ENCODE data around the gene NECTIN1. TPM values are rescaled to one million over a fixed set of nuclear protein-coding genes. Genes with fewer than 3 reads are reported as not detected.

The NECTIN1 gene
- total RNA-seq, 1 donor from 2014 or later: 32.3 TPM

GRCh38 chr11:119739021-119739703, 10.2 kb upstream of the NECTIN1 start:
- DNase-seq (ENCODE audit: low spot score) (no peak), ATAC-seq (no peak)
- intact Hi-C loops (cut with DNase I): no loop called here

GRCh38 chr11:119738059-119738439, 9.0 kb upstream of the NECTIN1 start:
- DNase-seq (ENCODE audit: low spot score) (no peak), ATAC-seq (no peak)
- intact Hi-C loops (cut with DNase I): no loop called here

GRCh38 chr11:119737366-119738058, 8.5 kb upstream of the NECTIN1 start:
- no peak for DNase-seq (ENCODE audit: low spot score)

GRCh38 chr11:119734788-119735187, 5.8 kb upstream of the NECTIN1 start:
- intact Hi-C loops (cut with DNase I): no loop called here
- no peak for ATAC-seq
- no peak for DNase-seq (ENCODE audit: low spot score)

More at GRCh38 chr11:119737366-119738058, 8.5 kb upstream of the NECTIN1 start:
- intact Hi-C loops (cut with DNase I): no loop called here
- no peak for ATAC-seq

- intact Hi-C loops (cut with DNase I): no loop called here
- ATAC-seq (no peak), DNase-seq (ENCODE audit: low spot score) (no peak)
Measured at GRCh38 chr11:119730789-119731386, 1.9 kb upstream of the NECTIN1 start.

GRCh38 chr11:119729951-119730613, 1.1 kb upstream of the NECTIN1 start:
- peak; percentile 84 for DNase-seq (ENCODE audit: low spot score)
- intact Hi-C loops (cut with DNase I): loop anchor here (5.0 kb wide), 1 partner anchor 63 kb away; no protein-coding TSS in a partner anchor
- peak; percentile 84 for ATAC-seq

- DNase-seq (ENCODE audit: low spot score) (no peak), ATAC-seq (peak; percentile 38)
- intact Hi-C loops (cut with DNase I): loop anchor here (5.0 kb wide), 1 partner anchor 62 kb away; no protein-coding TSS in a partner anchor
Measured at GRCh38 chr11:119729581-119729927, 554 bp upstream of the NECTIN1 start.

GRCh38 chr11:119728211-119728626, 781 bp downstream of the NECTIN1 start:
- intact Hi-C loops (cut with DNase I): loop anchor here (5.0 kb wide), 1 partner anchor 61 kb away; no protein-coding TSS in a partner anchor
- DNase-seq (ENCODE audit: low spot score) (no peak), ATAC-seq (no peak)

GRCh38 chr11:119727523-119728151, 1.4 kb downstream of the NECTIN1 start:
- DNase-seq (ENCODE audit: low spot score): peak; percentile 67
- intact Hi-C loops (cut with DNase I): loop anchor here (5.0 kb wide), 1 partner anchor 60 kb away; no protein-coding TSS in a partner anchor
- no peak for ATAC-seq

GRCh38 chr11:119726585-119727522, 2.1 kb downstream of the NECTIN1 start:
- intact Hi-C loops (cut with DNase I): loop anchor here (5.0 kb wide), 1 partner anchor 60 kb away; no protein-coding TSS in a partner anchor
- ATAC-seq (no peak), DNase-seq (ENCODE audit: low spot score) (no peak)

GRCh38 chr11:119726150-119726553, 2.8 kb downstream of the NECTIN1 start:
- DNase-seq (ENCODE audit: low spot score) (no peak), ATAC-seq (no peak)
- intact Hi-C loops (cut with DNase I): loop anchor here (5.0 kb wide), 1 partner anchor 59 kb away; no protein-coding TSS in a partner anchor

GRCh38 chr11:119724956-119725355, 4.0 kb downstream of the NECTIN1 start:
- DNase-seq (ENCODE audit: low spot score) (no peak), ATAC-seq (no peak)
- intact Hi-C loops (cut with DNase I): loop anchor here (5.0 kb wide), 1 partner anchor 58 kb away; no protein-coding TSS in a partner anchor

- intact Hi-C loops (cut with DNase I): no loop called here
- DNase-seq (ENCODE audit: low spot score) (no peak), ATAC-seq (no peak)
Measured at GRCh38 chr11:119723952-119724325, 5.1 kb downstream of the NECTIN1 start.

GRCh38 chr11:119723243-119723951, 5.6 kb downstream of the NECTIN1 start:
- intact Hi-C loops (cut with DNase I): no loop called here
- DNase-seq (ENCODE audit: low spot score): no peak
- no peak for ATAC-seq

- intact Hi-C loops (cut with DNase I): no loop called here
- no peak for DNase-seq (ENCODE audit: low spot score)
- no peak for ATAC-seq
Measured at GRCh38 chr11:119722281-119722794, 6.7 kb downstream of the NECTIN1 start.

GRCh38 chr11:119721129-119722120, 7.6 kb downstream of the NECTIN1 start:
- peak; percentile 41 for ATAC-seq
- no peak for DNase-seq (ENCODE audit: low spot score)
- intact Hi-C loops (cut with DNase I): no loop called here
